Measurements from ENCODE around the gene BSND.
"Not testable (repeated sequence)": the region's sequence is repeated elsewhere in the genome, so short reads cannot be mapped to it uniquely, and the experiment has no call there.

The BSND gene

GRCh38 chr1:55024163-55024562 is 25.4 kb downstream of the BSND start:
- DNase-seq: not testable (repeated sequence)

GRCh38 chr1:55026682-55027081 is 27.9 kb downstream of the BSND start:
- not testable (repeated sequence) for DNase-seq

- DNase-seq: not testable (repeated sequence)
Observed at GRCh38 chr1:55031098-55031497, 32.4 kb downstream of the BSND start.

- DNase-seq: no peak
Observed at GRCh38 chr1:55033265-55033614, 34.5 kb downstream of the BSND start.

GRCh38 chr1:55034476-55035133 is 35.9 kb downstream of the BSND start:
- no peak for DNase-seq

GRCh38 chr1:55035904-55036303 is 37.2 kb downstream of the BSND start:
- DNase-seq: no peak

GRCh38 chr1:55037733-55038551 is 39.2 kb downstream of the BSND start:
- DNase-seq: no peak

GRCh38 chr1:55038552-55038838 is 39.8 kb downstream of the BSND start:
- DNase-seq: no peak

GRCh38 chr1:55038974-55039341 is 40.2 kb downstream of the BSND start:
- no peak for DNase-seq

GRCh38 chr1:55039342-55040082 is 40.8 kb downstream of the BSND start, which contains the start of gene PCSK9:
TSS of gene PCSK9 (plus strand) at chr1:55039548. CDS start at chr1:55039838, 290 bp downstream.
- DNase-seq: no peak

GRCh38 chr1:55040083-55040932 is 41.6 kb downstream of the BSND start:
- no peak for DNase-seq

- no peak for DNase-seq
Observed at GRCh38 chr1:55040933-55041494, 42.3 kb downstream of the BSND start.

- no peak for DNase-seq
Observed at GRCh38 chr1:55041613-55042012, 42.9 kb downstream of the BSND start.

- DNase-seq: no peak
Observed at GRCh38 chr1:55043011-55043410, 44.3 kb downstream of the BSND start.

GRCh38 chr1:55043726-55044125 is 45.0 kb downstream of the BSND start:
- DNase-seq: no peak

GRCh38 chr1:55044617-55045397 is 46.1 kb downstream of the BSND start:
- no peak for DNase-seq

- no peak for DNase-seq
Observed at GRCh38 chr1:55045430-55045829, 46.7 kb downstream of the BSND start.

- DNase-seq: no peak
Observed at GRCh38 chr1:55046871-55047270, 48.1 kb downstream of the BSND start.

- no peak for DNase-seq
Observed at GRCh38 chr1:55047611-55048010, 48.9 kb downstream of the BSND start.

- no peak for DNase-seq
Observed at GRCh38 chr1:55048453-55049270, 49.9 kb downstream of the BSND start.
